Activated CD8-positive, alpha-beta memory T cell treated with anti-CD3 and anti-CD28 coated beads, Interleukin-2, amount 50 U/mL, for 24 hours (primary cell): ENCODE measurements around the gene ZFP36.

ENCODE experiments used
- DNase-seq: peaks from one replicate; pipeline ENCODE4 v3.0.0-alpha.2; 2020; ENCODE audit errors: extremely low read depth

Gene ZFP36

GRCh38 chr19:39384839-39385568 is 21.6 kb upstream of the ZFP36 start:
- DNase-seq: no peak

DNA sequence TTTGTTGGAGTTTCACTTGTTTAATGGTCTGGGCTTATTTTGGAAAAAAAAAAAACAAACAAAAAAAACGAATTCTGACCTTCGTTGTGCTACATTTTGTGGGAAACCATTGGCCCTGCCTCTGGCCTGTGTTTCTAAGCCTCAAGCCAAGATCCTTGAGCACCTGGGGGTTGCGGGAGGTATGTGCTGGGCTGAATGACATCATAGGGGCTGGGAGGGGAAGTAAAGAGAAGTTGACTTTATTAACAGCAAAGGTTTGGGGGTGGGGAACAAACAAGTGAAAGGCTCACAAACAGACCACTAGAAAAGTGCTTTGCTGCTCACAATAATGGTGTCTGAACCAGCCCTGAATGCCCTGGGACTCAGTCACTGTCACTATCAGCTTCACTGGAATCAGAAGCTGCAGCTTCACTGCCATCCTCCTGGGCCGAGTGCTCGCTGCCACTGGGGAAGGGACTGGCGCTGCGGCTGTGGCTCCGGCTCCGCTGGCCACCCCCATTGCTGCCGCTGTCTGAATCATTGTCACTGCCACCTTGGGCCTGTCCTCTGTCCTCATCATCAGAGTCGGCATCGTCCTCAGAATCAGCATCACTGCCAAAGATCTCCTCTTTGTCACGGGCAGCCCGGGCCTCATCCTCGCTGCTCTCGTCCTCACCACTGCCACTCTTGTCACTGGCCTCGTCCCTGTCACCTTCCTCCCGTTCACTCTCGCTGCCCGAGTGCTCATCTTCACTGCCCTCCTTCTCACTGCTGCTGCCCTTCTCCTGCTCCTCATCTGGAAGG is 20.8 kb upstream of the ZFP36 start:
- DNase-seq: no peak

- no peak for DNase-seq
These were observed 20.1 kb upstream of the ZFP36 start for GRCh38 chr19:39386557-39386956.

- no peak for DNase-seq
These were observed 18.0 kb upstream of the ZFP36 start for GRCh38 chr19:39388657-39389056.

GRCh38 chr19:39389631-39390414 is 16.8 kb upstream of the ZFP36 start:
- DNase-seq: no peak

DNA sequence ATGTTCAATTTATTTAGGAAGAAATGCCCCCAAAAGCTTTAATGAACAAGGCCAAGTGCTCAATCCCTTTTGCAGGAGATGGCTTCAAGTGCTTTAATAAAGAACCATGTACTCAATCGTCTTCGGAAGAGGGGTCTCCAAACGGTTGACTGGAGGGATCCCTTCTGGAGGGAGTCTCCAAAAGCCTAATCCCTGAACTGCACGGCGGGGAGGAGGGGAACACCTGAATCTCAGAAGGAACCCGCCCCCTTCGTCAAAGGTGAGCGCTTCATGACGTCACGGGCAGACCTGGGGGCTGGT is 16.2 kb upstream of the ZFP36 start:
- no peak for DNase-seq

DNA sequence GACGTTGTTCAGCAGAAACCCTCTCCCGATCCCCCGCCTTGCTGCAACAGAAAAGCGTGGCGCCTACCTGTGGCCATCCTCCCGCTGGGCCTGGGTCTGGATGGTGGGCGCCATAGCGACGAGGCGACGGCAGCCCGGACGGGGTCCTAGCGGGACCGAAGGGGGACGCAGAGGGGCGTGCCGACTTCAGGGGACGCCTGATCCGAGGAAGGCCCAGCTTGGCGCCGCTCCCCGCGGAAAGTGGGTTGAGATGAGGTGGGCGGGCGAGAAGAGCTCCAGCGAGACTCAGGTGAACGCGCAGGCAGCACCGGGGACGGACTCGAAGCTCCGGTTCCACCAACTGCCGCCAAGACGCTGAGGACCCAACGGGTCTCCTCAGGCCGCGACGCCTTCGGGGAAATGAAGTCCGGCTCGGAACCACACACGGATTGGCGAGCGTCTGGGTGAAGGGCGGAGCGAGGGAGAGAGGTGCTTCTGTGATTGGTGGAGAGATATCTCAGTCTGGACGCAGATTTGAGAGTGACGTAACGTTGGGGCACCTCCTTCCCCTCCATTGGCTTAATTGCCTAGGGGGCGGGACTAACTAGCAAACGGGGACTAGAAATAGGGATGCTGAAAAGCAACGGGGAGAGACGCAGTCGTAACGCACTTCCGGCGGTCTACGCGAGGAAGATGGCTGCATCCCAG is 15.8 kb upstream of the ZFP36 start, which contains the start of the genes MED29 and PAF1:
TSS of gene MED29 (plus strand) at position 628 of the 687 bp plus-strand sequence. CDS start at position 673, 45 bp downstream.
TSS of gene PAF1 (minus strand) at position 356 of the 687 bp plus-strand sequence. CDS start at position 114, 242 bp downstream.
- peak; percentile 88 for DNase-seq

GRCh38 chr19:39397360-39398296 is 9.0 kb upstream of the ZFP36 start:
- DNase-seq: peak; percentile 81

DNA sequence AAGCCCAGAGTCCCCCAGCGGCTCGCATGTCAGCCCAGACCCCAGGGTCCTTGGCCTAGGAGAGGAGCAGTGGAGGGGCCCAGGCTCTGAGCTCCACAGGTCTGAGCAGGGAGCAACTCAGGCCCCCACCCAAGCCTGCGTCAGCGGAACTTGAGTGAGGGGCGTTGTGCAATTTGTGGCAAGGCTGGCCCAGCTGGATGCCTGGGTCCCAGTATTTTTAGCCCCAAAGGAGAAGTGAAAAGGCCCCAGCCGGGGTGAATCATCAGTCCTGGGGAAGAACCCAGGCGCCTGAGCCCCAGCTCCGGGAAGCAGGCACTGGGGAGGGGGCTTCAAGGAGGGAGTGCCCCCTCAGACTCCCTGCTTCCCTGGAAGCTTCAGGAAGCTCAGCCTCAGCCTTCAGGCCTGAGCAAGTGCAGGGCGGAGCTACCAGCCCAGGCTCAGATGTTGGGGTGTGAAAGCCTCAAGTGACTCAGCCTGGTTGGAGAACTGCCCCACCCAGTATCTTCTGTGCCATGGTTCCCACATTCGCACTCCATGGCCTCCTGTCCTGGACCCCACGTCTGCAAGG is 8.3 kb upstream of the ZFP36 start:
- no peak for DNase-seq

DNA sequence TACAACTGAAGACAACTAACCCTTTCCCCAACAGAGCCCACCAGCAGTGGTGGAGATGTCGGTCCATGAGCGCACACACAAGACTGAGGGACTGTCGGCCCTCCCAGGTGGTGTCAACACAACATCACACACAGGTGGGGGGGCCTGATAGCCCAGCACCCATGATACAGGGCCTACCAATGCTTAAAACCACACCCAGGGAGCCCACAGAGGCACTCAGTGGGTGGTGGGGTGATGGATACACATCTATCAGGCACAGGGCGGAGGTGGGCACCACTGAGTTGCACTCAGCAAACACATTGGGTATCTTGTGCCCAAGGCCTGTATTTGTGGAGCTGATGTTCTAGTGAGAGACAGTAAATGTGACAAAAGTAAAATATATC is 7.0 kb upstream of the ZFP36 start:
- no peak for DNase-seq

- DNase-seq: no peak
These were observed 6.6 kb upstream of the ZFP36 start for GRCh38 chr19:39400061-39400460.

DNA sequence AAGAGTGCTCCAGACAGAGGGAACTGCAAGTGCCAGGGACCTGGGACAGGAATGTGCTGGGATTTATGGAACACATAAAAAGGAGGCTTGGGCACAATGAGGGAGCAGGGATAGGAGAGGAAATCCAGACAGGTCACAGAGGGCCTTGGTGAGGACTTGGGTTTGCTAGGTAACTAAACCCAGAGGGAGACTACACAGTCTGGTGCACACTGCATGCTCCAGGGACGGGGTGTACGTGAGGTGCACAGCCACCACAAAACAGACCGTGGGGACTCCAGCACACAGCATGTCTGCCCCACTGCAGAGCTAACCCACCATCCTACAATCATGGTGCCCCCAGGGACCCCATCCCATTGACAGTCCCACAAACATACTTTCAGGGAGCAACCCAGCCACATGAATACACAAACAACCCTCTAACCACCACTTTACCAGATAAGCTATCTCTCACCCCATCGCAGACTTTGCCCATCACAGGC is 5.5 kb upstream of the ZFP36 start:
- no peak for DNase-seq

GRCh38 chr19:39401549-39402345 is 4.9 kb upstream of the ZFP36 start:
- DNase-seq: peak; percentile 71

GRCh38 chr19:39402346-39403300 is 4.0 kb upstream of the ZFP36 start:
- no peak for DNase-seq

DNA sequence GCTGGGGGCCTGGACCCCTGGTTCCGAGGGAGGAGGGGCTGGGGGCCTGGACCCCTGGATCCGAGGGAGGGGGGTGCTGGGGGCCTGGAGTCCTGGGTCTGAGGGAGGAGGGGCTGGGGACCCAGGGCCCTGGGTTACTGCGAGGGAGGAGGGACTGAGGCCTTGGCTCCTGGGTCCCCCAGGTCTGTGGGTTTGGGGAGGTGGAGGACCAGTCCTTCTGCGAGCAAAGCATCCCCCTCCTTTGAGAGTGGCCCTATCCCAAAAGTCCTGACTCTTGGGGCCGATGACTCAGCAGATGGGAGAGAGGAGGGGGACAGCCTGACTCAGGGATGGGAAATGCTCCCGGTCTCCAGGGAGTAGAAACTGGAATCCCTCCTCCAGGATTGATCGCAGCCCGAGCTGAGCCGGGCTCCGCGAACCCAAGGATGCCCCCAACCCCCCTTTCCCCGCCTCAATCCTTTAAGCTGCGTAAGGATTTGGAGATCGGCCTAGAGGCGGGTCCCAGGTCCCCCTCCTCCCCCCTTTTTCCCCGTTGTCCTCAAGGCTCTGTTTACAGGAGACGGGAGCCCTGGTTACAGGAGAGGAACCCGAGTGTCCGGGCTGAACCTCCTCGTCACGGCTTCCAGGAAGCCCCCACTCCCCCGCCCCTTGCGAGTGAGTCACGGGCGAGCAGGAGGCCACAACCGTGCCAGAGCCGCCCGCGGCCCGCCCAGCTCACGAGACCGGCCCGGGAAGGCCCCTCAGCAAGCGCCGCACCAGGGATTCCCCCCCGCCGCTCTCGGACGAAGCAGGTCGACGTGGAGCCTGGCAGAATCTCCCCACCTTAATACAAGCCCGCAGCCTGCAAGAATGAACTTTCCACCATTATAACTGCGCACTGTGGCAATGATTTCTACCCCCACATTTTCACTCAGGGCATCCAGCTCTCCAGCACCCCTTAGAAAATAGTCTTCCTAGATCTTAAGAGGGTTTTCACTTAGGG is 3.0 kb upstream of the ZFP36 start:
- DNase-seq: peak; percentile 87

- DNase-seq: no peak
These were observed 1.2 kb upstream of the ZFP36 start for GRCh38 chr19:39405261-39405957.
